ENCODE measurements around the gene ZDHHC12.
"Not testable (repeated sequence)": the region's sequence is repeated elsewhere in the genome, so short reads cannot be mapped to it uniquely, and the experiment has no call there.

The ZDHHC12 gene

GRCh38 chr9:128707446-128707845, 16.5 kb downstream of the ZDHHC12 start:
- no peak for DNase-seq (ENCODE audit: low spot score)

GRCh38 chr9:128706671-128707381, 17.1 kb downstream of the ZDHHC12 start:
- DNase-seq (ENCODE audit: low spot score) = no peak

GRCh38 chr9:128706045-128706444, 17.9 kb downstream of the ZDHHC12 start:
- DNase-seq (ENCODE audit: low spot score) = no peak

GRCh38 chr9:128705051-128705965, 18.6 kb downstream of the ZDHHC12 start:
- no peak for DNase-seq (ENCODE audit: low spot score)

- DNase-seq (ENCODE audit: low spot score) = no peak
These were observed 19.6 kb downstream of the ZDHHC12 start for GRCh38 chr9:128704356-128704670.

GRCh38 chr9:128703616-128704355, 20.1 kb downstream of the ZDHHC12 start:
- no peak for DNase-seq (ENCODE audit: low spot score)

GRCh38 chr9:128702949-128703615, 20.8 kb downstream of the ZDHHC12 start:
- no peak for DNase-seq (ENCODE audit: low spot score)

GRCh38 chr9:128702445-128702948, 21.4 kb downstream of the ZDHHC12 start, which contains the start of gene PKN3:
TSS of gene PKN3 (plus strand) at chr9:128702503. CDS start at chr9:128702916, 413 bp downstream.
- peak; percentile 81 for DNase-seq (ENCODE audit: low spot score)

- DNase-seq (ENCODE audit: low spot score) = no peak
These were observed 22.6 kb downstream of the ZDHHC12 start for GRCh38 chr9:128701227-128701854.

GRCh38 chr9:128699096-128699795, 24.7 kb downstream of the ZDHHC12 start:
- DNase-seq (ENCODE audit: low spot score) = not testable (repeated sequence)

- no peak for DNase-seq (ENCODE audit: low spot score)
These were observed 26.8 kb downstream of the ZDHHC12 start for GRCh38 chr9:128696923-128697707.

GRCh38 chr9:128694344-128694743, 29.6 kb downstream of the ZDHHC12 start:
- no peak for DNase-seq (ENCODE audit: low spot score)

GRCh38 chr9:128693738-128694137, 30.2 kb downstream of the ZDHHC12 start:
- not testable (repeated sequence) for DNase-seq (ENCODE audit: low spot score)

- no peak for DNase-seq (ENCODE audit: low spot score)
These were observed 33.3 kb downstream of the ZDHHC12 start for GRCh38 chr9:128690684-128691034.

GRCh38 chr9:128689820-128690683, 33.9 kb downstream of the ZDHHC12 start:
- DNase-seq (ENCODE audit: low spot score) = peak; percentile 58

- no peak for DNase-seq (ENCODE audit: low spot score)
These were observed 34.6 kb downstream of the ZDHHC12 start for GRCh38 chr9:128689293-128689774.

GRCh38 chr9:128688501-128689292, 35.2 kb downstream of the ZDHHC12 start, which contains the start of gene SET:
TSS of gene SET (plus strand) at chr9:128689222. CDS start at chr9:128689583, 361 bp downstream.
- peak; percentile 88 for DNase-seq (ENCODE audit: low spot score)

- no peak for DNase-seq (ENCODE audit: low spot score)
These were observed 36.5 kb downstream of the ZDHHC12 start for GRCh38 chr9:128687453-128687852.

Data from SW480 (cell line).